IMR-90 (cell line): ENCODE results near the gene NR2F2. TPM values are rescaled to one million over a fixed set of nuclear protein-coding genes. Genes with fewer than 3 reads are reported as not detected.

Experiments
- ATAC-seq: fragments of 200-7000 bp; cut with Tn5 transposase; 2 replicates; pipeline ENCODE4 v1.9.1; 2020; ENCODE audit warnings: low read depth, mild to moderate bottlenecking, moderate library complexity
- BruUV-seq: library from RNA; stranded (reverse); fragments of 400-500 nt; replicated peaks from 2 replicates; lab custom pipeline; 2021; lab: Mats Ljungman, UMichigan
- CTCF ChIA-PET: fragments of 300-600 bp; formaldehyde crosslinking; extraction: SDS; loops from one replicate; lab custom pipeline; 2021; ENCODE audit warnings: antibody characterized with exemption; lab: Yijun Ruan, JAX
- POLR2A ChIA-PET: fragments of 300-600 bp; sonication (Branson Sonifier 250); formaldehyde crosslinking; loops from one replicate; lab custom pipeline; 2022; ENCODE audit warnings: antibody characterized with exemption; ENCODE audit not compliant: unreplicated experiment; lab: Charles Lee
- DNase-seq: peaks from one replicate; pipeline ENCODE4 v3.0.0; 2013
- H2AFZ ChIP-seq: replicated peaks from 2 replicates; pipeline ENCODE3; 2013; ENCODE audit warnings: low read length, mild to moderate bottlenecking; ENCODE audit not compliant: poor library complexity
- H2AK5ac ChIP-seq: 2 replicates; pipeline ENCODE4 v1.6.1; 2013; ENCODE audit warnings: low read depth, low read length, inconsistent platforms
- H2AK9ac ChIP-seq: replicated peaks from 2 replicates; pipeline ENCODE3; 2013; ENCODE audit warnings: mild to moderate bottlenecking, low read depth, low read length, moderate library complexity; ENCODE audit not compliant: poor library complexity
- H2BK120ac ChIP-seq: 2 replicates; pipeline ENCODE4 v1.6.1; 2013; ENCODE audit warnings: low read depth, low read length, inconsistent platforms
- H2BK15ac ChIP-seq: 3 replicates; pipeline ENCODE4 v1.6.1; 2013; ENCODE audit warnings: low read depth, low read length, inconsistent platforms
- H2BK20ac ChIP-seq: 2 replicates; pipeline ENCODE4 v1.6.1; 2013; ENCODE audit warnings: low read depth, mild to moderate bottlenecking, inconsistent platforms, low read length, moderate library complexity
- H2BK5ac ChIP-seq: 2 replicates; pipeline ENCODE4 v1.6.1; 2013; ENCODE audit warnings: mild to moderate bottlenecking, low read depth, low read length, inconsistent platforms; ENCODE audit not compliant: poor library complexity, severe bottlenecking
- H3K14ac ChIP-seq: replicated peaks from 2 replicates; pipeline ENCODE4 v1.6.1; 2013; ENCODE audit warnings: low read depth, low read length, inconsistent platforms
- H3K18ac ChIP-seq: 2 replicates; pipeline ENCODE4 v1.6.1; 2013; ENCODE audit warnings: low read depth, low read length, control low read depth
- H3K23ac ChIP-seq: 2 replicates; pipeline ENCODE4 v1.6.1; 2013; ENCODE audit warnings: low read depth, low read length, inconsistent platforms
- H3K27ac ChIP-seq: 2 replicates; pipeline ENCODE4 v1.5.1; 2013; ENCODE audit warnings: mild to moderate bottlenecking, control low read depth, low read length; ENCODE audit not compliant: insufficient read depth
- H3K27me3 ChIP-seq: 2 replicates; pipeline ENCODE4 v1.6.1; 2013; ENCODE audit warnings: low read length; ENCODE audit not compliant: control insufficient read depth, insufficient read depth
- H3K36me3 ChIP-seq: 2 replicates; pipeline ENCODE4 v1.6.1; 2013; ENCODE audit warnings: low read length, mixed read lengths; ENCODE audit not compliant: control insufficient read depth, insufficient read depth
- H3K4ac ChIP-seq: 2 replicates; pipeline ENCODE4 v1.6.1; 2013; ENCODE audit warnings: low read depth, low read length, inconsistent platforms
- H3K4me1 ChIP-seq: 2 replicates; pipeline ENCODE4 v1.6.1; 2013; ENCODE audit warnings: low read length, mixed read lengths; ENCODE audit not compliant: control insufficient read depth, insufficient read depth
- H3K4me2 ChIP-seq: 2 replicates; pipeline ENCODE4 v1.6.1; 2013; ENCODE audit warnings: low read depth, mild to moderate bottlenecking, control low read depth, low read length, moderate library complexity
- H3K4me3 ChIP-seq: 2 replicates; pipeline ENCODE4 v1.5.1; 2013; ENCODE audit warnings: low read depth, mild to moderate bottlenecking, control low read depth, low read length, moderate library complexity; ENCODE audit not compliant: insufficient read depth
- H3K56ac ChIP-seq: 2 replicates; pipeline ENCODE4 v1.6.1; 2013; ENCODE audit warnings: low read length, inconsistent platforms; ENCODE audit not compliant: insufficient read depth; ENCODE audit errors: extremely low read depth
- H3K79me1 ChIP-seq, 2 experiments: 2 replicates each; pipeline ENCODE4 v1.6.1; 2013; ENCODE audit warnings: low read length in 2 of 2, inconsistent platforms in 1 of 2, low read depth in 1 of 2
- H3K9ac ChIP-seq: 2 replicates; pipeline ENCODE4 v1.6.1; 2013; ENCODE audit warnings: low read depth, low read length, control low read depth
- H3K9me1 ChIP-seq: 2 replicates; pipeline ENCODE4 v1.6.1; 2013; ENCODE audit warnings: low read length, inconsistent platforms; ENCODE audit not compliant: insufficient read depth
- H3K9me3 ChIP-seq: 2 replicates; pipeline ENCODE4 v1.6.1; 2013; ENCODE audit warnings: low read length; ENCODE audit not compliant: control insufficient read depth, insufficient read depth
- H4K20me1 ChIP-seq: 2 replicates; pipeline ENCODE4 v1.6.1; 2013; ENCODE audit warnings: low read length, inconsistent platforms; ENCODE audit not compliant: insufficient read depth
- H4K5ac ChIP-seq: 2 replicates; pipeline ENCODE4 v1.6.1; 2013; ENCODE audit warnings: mild to moderate bottlenecking, low read depth, low read length, control low read depth
- H4K8ac ChIP-seq, 2 experiments: 2 replicates each; pipeline ENCODE4 v1.6.1; 2013; ENCODE audit warnings: low read depth in 2 of 2, low read length in 2 of 2, control low read depth in 1 of 2, inconsistent platforms in 1 of 2
- H4K91ac ChIP-seq: 2 replicates; pipeline ENCODE4 v1.6.1; 2013; ENCODE audit warnings: low read depth, low read length, inconsistent platforms; ENCODE audit not compliant: insufficient read depth
- CTCF ChIP-seq: conservative IDR thresholded peaks from 2 replicates; pipeline ENCODE4 v1.5.1; 2012; ENCODE audit warnings: mild to moderate bottlenecking, low read depth, low read length, improper control_type of control experiment
- ELK1 ChIP-seq: fragments of 150-350 bp; IDR thresholded peaks from 2 replicates; pipeline ENCODE4 v1.6.1; 2016; ENCODE audit warnings: low read depth, mild to moderate bottlenecking, low read length, moderate library complexity, borderline replicate concordance
- FOS ChIP-seq: fragments of 150-350 bp; IDR thresholded peaks from 2 replicates; pipeline ENCODE4 v1.6.1; 2016; ENCODE audit warnings: low read depth, low read length
- MAZ ChIP-seq: IDR thresholded peaks from 2 replicates; pipeline ENCODE4 v1.6.1; 2012; ENCODE audit warnings: low read depth, mild to moderate bottlenecking, low read length, improper control_type of control experiment, moderate library complexity, borderline replicate concordance
- NFE2L2 ChIP-seq: fragments of 150-350 bp; IDR thresholded peaks from 2 replicates; pipeline ENCODE4 v1.6.1; 2016; ENCODE audit warnings: low read depth, mild to moderate bottlenecking, low read length
- POLR2A ChIP-seq: IDR thresholded peaks from 2 replicates; pipeline ENCODE4 v1.6.1; 2012; ENCODE audit warnings: mild to moderate bottlenecking, low read depth, low read length
- RAD21 ChIP-seq: IDR thresholded peaks from 2 replicates; pipeline ENCODE4 v1.6.1; 2012; ENCODE audit warnings: low read length, improper control_type of control experiment
- SMC3 ChIP-seq: fragments of 150-350 bp; IDR thresholded peaks from 2 replicates; pipeline ENCODE4 v1.6.1; 2016; ENCODE audit warnings: low read depth, mild to moderate bottlenecking, antibody characterized with exemption, low read length, moderate library complexity
- WGBS, 2 experiments: methylation state at CpG; one replicate each; pipeline versions ENCODE4 v1.1.5 to v1.1.7; 2013; ENCODE audit warnings: missing lambda C conversion rate in 2 of 2; ENCODE audit not compliant: insufficient read length in 1 of 2; ENCODE audit errors: extremely low coverage in 2 of 2; 5-methylcytosine and 5-hydroxymethylcytosine counted together
- dilution Hi-C: fragments of 300-500 bp; cut with HindIII; formaldehyde crosslinking; loops from one replicate; pipeline ENCODE4 v1.14.3; 2018; ENCODE audit warnings: low sequenced_read_pairs; ENCODE audit not compliant: unreplicated experiment
- in situ Hi-C: fragments of 300-500 bp; cut with MboI; formaldehyde crosslinking; loops from 3 replicates; pipeline ENCODE4 v1.14.3; 2019; ENCODE audit warnings: low sequenced_read_pairs, inconsistent platforms, mixed read lengths
- intact Hi-C: fragments of 100-400 bp; cut with micrococcal nuclease; formaldehyde crosslinking; loops from 2 replicates; pipeline ENCODE4 v1.10.0; 2022
- polyA plus RNA-seq, 3 experiments: library from polyadenylated mRNA; depleted of rRNA; stranded (reverse); fragments of >200 nt; gene quantifications; 2 replicates each; pipeline ENCODE4 v1.2.3, GENCODE V29; 2012; ENCODE audit warnings: low replicate concordance in 1 of 3
- total RNA-seq: library from RNA; depleted of rRNA; stranded (reverse); fragments of >200 nt; gene quantifications from 2 replicates; pipeline ENCODE4 v1.2.3, GENCODE V29; 2012

NR2F2 gene
- total and polyA plus RNA-seq, 2 of the 4 experiments (the other 2 are of a cell fraction), result 20.3 to 161 TPM

- CTCF ChIA-PET, result interaction anchor here (0.9 kb wide), 1 partner anchor 24 kb away, joined by 4 read pairs; no protein-coding TSS in a partner anchor
- H3K4me1 ChIP-seq, result peaks cover 2% of the 10 kb centered on the region; the same call in 1 of the 2 replicates
- peak overlapping the region; percentile 72 for H3K4ac ChIP-seq
- intact Hi-C loops, result no loop called here
- WGBS, 2 experiments, result no CpG with 5 or more reads among the region's 37 CpGs
- H4K91ac ChIP-seq, result peak overlapping the region; percentile 0; the same call in 1 of the 2 replicates
- dilution Hi-C loops, result no loop called here
- H2AK9ac ChIP-seq, result peak overlapping the region; percentile 23
- H2AK5ac ChIP-seq, result peak overlapping the region; percentile 43; the same call in 1 of the 2 replicates
- no TSS peak for BruUV-seq
- peak overlapping the region; percentile 86 for H3K4me2 ChIP-seq
- no peak for TF ChIP-seq MAZ
- no peak for TF ChIP-seq FOS
- no peak for TF ChIP-seq SMC3
- TF ChIP-seq POLR2A, result no peak
- TF ChIP-seq NFE2L2, result no peak
- TF ChIP-seq ELK1, result no peak
- no peak for TF ChIP-seq RAD21
- no peak for TF ChIP-seq CTCF
- H4K5ac ChIP-seq, result peak overlapping the region; percentile 3; the same call in 1 of the 2 replicates
- in situ Hi-C loops, result no loop called here
- peak overlapping the region; percentile 15 for H3K9ac ChIP-seq
- H2AFZ ChIP-seq, result peak overlapping the region; percentile 95
- H2BK15ac ChIP-seq, result peak overlapping the region; percentile 12; the same call in 1 of the 3 replicates
- no peaks in the 10 kb centered on the region for H3K9me1 ChIP-seq
- H3K9me3 ChIP-seq, result no peaks in the 10 kb centered on the region
- H3K36me3 ChIP-seq, result no peaks in the 10 kb centered on the region
- H2BK120ac ChIP-seq, result peak overlapping the region; percentile 13; the same call in 1 of the 2 replicates
- H3K23ac ChIP-seq, result peak overlapping the region; percentile 96
- no peak overlapping the region for H3K56ac ChIP-seq
- H3K4me3 ChIP-seq, result peak overlapping the region; percentile 43
- no peak overlapping the region; the same call in 1 of the 2 replicates for H3K18ac ChIP-seq
- H2BK5ac ChIP-seq, result no peak overlapping the region
- no peaks in the 10 kb centered on the region for H3K27me3 ChIP-seq
- ATAC-seq (no peak), DNase-seq (no peak)
- H4K8ac ChIP-seq, result peak overlapping the region; percentile 4 to 31; a peak in 1 of 4 replicates
- H3K27ac ChIP-seq, result peak overlapping the region; percentile 1; the same call in 1 of the 2 replicates
- POLR2A ChIA-PET, result interaction anchor here (0.6 kb wide), 1 partner anchor 552 kb away, joined by 3 read pairs; no protein-coding TSS in a partner anchor
- peak overlapping the region; percentile 8; the same call in 1 of the 2 replicates for H2BK20ac ChIP-seq
- H4K20me1 ChIP-seq, result no peaks in the 10 kb centered on the region
- peak overlapping the region; percentile 60 for H3K14ac ChIP-seq
- peaks cover 18 to 30% of the 10 kb centered on the region in 2 experiments for H3K79me1 ChIP-seq
Observed at GRCh38 chr15:96360581-96361308, 30.2 kb downstream of the NR2F2 start.
